Transverse colon (tissue), 4 donors: ENCODE data around the gene IFTAP. TPM values are rescaled to one million over a fixed set of nuclear protein-coding genes. Genes with fewer than 3 reads are reported as not detected.

Experiments
- DNase-seq: peaks from one replicate; pipeline ENCODE4 v3.0.0-alpha.2; 2019
- H3K27ac ChIP-seq, 4 donors: fragments of 200-600 bp; sonication (generic); 2 replicates each; pipeline ENCODE4 v1.5.1; 2016 to 2018; ENCODE audit warnings: inconsistent platforms in 4 of 4
- H3K27me3 ChIP-seq: fragments of 200-600 bp; sonication (generic); 2 replicates; pipeline ENCODE4 v1.5.1; 2017; ENCODE audit warnings: inconsistent platforms
- H3K36me3 ChIP-seq, 4 donors: fragments of 200-600 bp; sonication (generic); 2 replicates each; pipeline ENCODE4 v1.5.1; 2017 to 2019; ENCODE audit warnings: inconsistent platforms in 4 of 4
- H3K4me1 ChIP-seq, 4 donors: fragments of 200-600 bp; sonication (generic); 2 replicates each; pipeline ENCODE4 v1.5.1; 2017 to 2020; ENCODE audit warnings: inconsistent platforms in 4 of 4
- H3K4me3 ChIP-seq, 4 donors: fragments of 200-600 bp; sonication (generic); 1 replicate in 1 of 4; 2 replicates in 3 of 4; pipeline versions ENCODE4 v1.5.1 to v1.6.1; 2017 to 2019; ENCODE audit warnings: inconsistent platforms in 4 of 4
- H3K9me3 ChIP-seq, 2 donors: fragments of 200-600 bp; sonication (generic); 2 replicates each; pipeline ENCODE4 v1.5.1; 2017 to 2019; ENCODE audit warnings: inconsistent platforms in 2 of 2
- EP300 ChIP-seq: sonication (generic); formaldehyde crosslinking; IDR thresholded peaks from one replicate; pipeline ENCODE4 v1.6.1; 2017; ENCODE audit warnings: antibody characterized with exemption, low read depth
- POLR2A ChIP-seq: fragments of 450-650 bp; IDR thresholded peaks from one replicate; pipeline ENCODE4 v1.6.1; 2016; ENCODE audit warnings: antibody characterized with exemption, mild to moderate bottlenecking, moderate library complexity
- POLR2AphosphoS5 ChIP-seq, 3 donors: sonication (generic); formaldehyde crosslinking; IDR thresholded peaks; one replicate each; pipeline ENCODE4 v1.6.1; 2016; ENCODE audit warnings: antibody characterized with exemption in 3 of 3
- WGBS, 2 donors: methylation state at CpG; one replicate each; pipeline ENCODE4 v1.1.5; 2018; ENCODE audit warnings: low coverage in 1 of 2; 5-methylcytosine and 5-hydroxymethylcytosine counted together
- in situ Hi-C, 4 donors: fragments of 200-750 bp; cut with MboI; loops; one replicate each; pipeline versions ENCODE4 v1.15.0 to v1.15.1; 2017; ENCODE audit warnings: low sequenced_read_pairs in 3 of 4, low pct_ligation_motif_present in 1 of 4, low pct_unique_long_range_greater_than_20kb in 1 of 4
- intact Hi-C: fragments of 100-400 bp; cut with DNase I; formaldehyde crosslinking; loops from one replicate; pipeline ENCODE4 v1.15.1; 2023; ENCODE audit warnings: low total_unique reads
- total RNA-seq, 4 donors: library from RNA; depleted of rRNA; stranded (reverse); fragments of >200 nt; gene quantifications; one replicate each; pipeline ENCODE4 v1.1.0, GENCODE V29; 2016
- TF ChIP-seq, protein P1 (sequence below), 5 experiments: fragments of 200-600 bp in 3 of 5; fragments of 450-650 bp in 2 of 5; sonication (generic) in 3 of 5; IDR thresholded peaks; 1 replicate in 2 of 5; 2 replicates in 3 of 5; pipeline ENCODE4 v1.5.1; 2016 to 2017; ENCODE audit warnings: antibody characterized with exemption in 5 of 5, inconsistent platforms in 3 of 5, mild to moderate bottlenecking in 2 of 5, moderate library complexity in 1 of 5

IFTAP gene
- total RNA-seq, 4 donors from 2014 or later, result 11.5 to 76.3 (median 16.0) TPM

DNA sequence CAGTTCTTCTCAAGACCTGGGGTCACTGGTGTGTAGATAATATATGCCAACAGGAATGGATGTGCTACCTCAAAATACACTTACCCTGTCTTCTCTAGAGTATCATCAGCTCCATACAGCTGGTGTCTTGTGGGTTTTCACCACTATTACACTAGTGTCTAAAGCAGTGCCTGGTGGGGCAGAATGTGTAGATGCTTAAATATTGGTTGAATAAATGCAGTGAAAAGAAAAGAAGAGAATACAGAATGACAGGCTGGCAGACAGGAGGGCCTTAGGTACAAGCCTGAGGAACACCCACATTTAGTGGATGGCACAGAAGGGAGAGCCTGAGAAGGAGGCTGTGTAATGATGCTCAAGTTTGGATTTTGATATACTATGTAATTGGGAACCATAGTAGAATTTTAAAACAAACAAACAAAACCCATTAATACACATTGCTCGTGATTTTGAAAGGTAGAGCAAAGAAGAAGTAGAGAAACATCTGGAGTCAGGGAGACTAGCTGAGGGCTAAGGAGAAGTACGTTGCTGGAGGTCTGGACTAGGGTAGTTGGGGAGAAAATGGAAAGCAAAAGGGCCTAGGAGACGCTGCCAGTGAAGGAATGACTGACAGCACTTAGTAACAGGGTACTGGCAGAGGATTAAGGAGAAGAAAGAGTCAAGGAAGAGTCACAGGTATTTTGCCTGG lies 24.2 kb downstream of the IFTAP start:
- TF ChIP-seq EP300 (no peak), POLR2A (no peak), POLR2AphosphoS5 (IDR thresholded peaks at IDR 0.05) (no peak)
- TF ChIP-seq, protein P1, sequence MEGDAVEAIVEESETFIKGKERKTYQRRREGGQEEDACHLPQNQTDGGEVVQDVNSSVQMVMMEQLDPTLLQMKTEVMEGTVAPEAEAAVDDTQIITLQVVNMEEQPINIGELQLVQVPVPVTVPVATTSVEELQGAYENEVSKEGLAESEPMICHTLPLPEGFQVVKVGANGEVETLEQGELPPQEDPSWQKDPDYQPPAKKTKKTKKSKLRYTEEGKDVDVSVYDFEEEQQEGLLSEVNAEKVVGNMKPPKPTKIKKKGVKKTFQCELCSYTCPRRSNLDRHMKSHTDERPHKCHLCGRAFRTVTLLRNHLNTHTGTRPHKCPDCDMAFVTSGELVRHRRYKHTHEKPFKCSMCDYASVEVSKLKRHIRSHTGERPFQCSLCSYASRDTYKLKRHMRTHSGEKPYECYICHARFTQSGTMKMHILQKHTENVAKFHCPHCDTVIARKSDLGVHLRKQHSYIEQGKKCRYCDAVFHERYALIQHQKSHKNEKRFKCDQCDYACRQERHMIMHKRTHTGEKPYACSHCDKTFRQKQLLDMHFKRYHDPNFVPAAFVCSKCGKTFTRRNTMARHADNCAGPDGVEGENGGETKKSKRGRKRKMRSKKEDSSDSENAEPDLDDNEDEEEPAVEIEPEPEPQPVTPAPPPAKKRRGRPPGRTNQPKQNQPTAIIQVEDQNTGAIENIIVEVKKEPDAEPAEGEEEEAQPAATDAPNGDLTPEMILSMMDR (IDR thresholded peaks at IDR 0.05), result no peak
- DNase-seq, result no peak
- Histone ChIP-seq H3K27ac (no peak overlapping the region), H3K27me3 (no peaks in the 10 kb centered on the region), H3K36me3 (no peaks in the 10 kb centered on the region), H3K4me1 (peaks cover 0 to 15% (median 0%) of the 10 kb centered on the region in 4 donors), H3K9me3 (no peaks in the 10 kb centered on the region), H3K4me3 (no peak overlapping the region)
- WGBS, 2 donors, result 60 to 76% methylated on average over 3 of the region's 3 CpGs
- intact Hi-C loops (no loop called here), in situ Hi-C loops (no loop called here)

DNA sequence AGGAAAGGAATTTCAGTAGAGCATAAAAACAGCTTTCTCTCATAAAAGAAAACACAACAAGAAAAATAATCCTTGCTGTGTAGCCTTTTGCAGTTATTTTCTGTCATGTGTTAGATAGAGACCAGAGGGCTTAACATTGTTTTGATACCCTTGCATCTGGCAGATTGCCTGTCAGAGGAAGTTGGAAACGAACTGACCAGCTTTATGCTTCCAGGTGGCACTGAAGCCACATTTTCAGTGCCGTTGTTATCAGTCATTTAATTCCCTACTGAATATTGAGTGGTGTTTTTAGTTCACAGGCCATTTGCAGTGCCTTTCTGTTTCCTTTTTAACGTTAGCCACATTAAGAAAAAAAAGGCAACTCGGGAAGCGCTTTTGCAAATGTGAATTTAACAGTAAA lies 25.2 kb downstream of the IFTAP start:
- intact Hi-C loops, result no loop called here
- no peaks in the 10 kb centered on the region for H3K9me3 ChIP-seq
- H3K36me3 ChIP-seq, result no peaks in the 10 kb centered on the region
- 19 to 25% methylated on average over 5 of the region's 5 CpGs for WGBS, 2 donors
- DNase-seq, result no peak
- no peak for TF ChIP-seq POLR2A
- TF ChIP-seq, protein P1 (IDR thresholded peaks at IDR 0.05), result no peak
- TF ChIP-seq EP300, result no peak
- TF ChIP-seq POLR2AphosphoS5 (IDR thresholded peaks at IDR 0.05), result no peak
- H3K4me1 ChIP-seq, result peaks cover 0 to 15% (median 0%) of the 10 kb centered on the region in 4 donors
- in situ Hi-C loops, result no loop called here
- H3K27ac ChIP-seq, result peak overlapping the region in 1 of 4 donors; percentile 34
- H3K4me3 ChIP-seq, result peak overlapping the region in 1 of 4 donors; percentile 13
- H3K27me3 ChIP-seq, result no peaks in the 10 kb centered on the region

DNA sequence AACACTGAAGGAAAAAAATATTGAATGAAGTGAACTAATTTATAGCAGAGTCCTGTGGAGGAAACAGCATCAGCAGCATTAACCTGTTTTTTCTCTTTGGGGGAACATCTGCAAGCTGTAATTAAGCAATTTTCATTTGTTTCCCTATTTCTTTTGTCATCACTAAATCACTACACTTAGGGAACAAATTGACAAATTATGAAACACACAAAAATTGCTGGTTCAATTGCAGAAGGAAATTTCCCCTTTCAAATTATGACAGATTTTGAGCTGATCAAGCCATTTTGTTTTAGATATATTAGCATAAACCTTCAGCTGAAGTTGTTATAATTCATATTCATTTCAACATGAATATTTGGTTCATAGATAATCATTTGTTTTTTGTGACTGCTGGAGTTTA lies 25.9 kb downstream of the IFTAP start:
- no peak for DNase-seq
- no peaks in the 10 kb centered on the region for H3K9me3 ChIP-seq
- H3K4me1 ChIP-seq, result peaks cover 0 to 15% (median 0%) of the 10 kb centered on the region in 4 donors
- H3K27ac ChIP-seq, result no peak overlapping the region
- no peak overlapping the region for H3K4me3 ChIP-seq
- in situ Hi-C loops, result no loop called here
- TF ChIP-seq POLR2AphosphoS5 (IDR thresholded peaks at IDR 0.05), result no peak
- no peak for TF ChIP-seq EP300
- TF ChIP-seq, protein P1 (IDR thresholded peaks at IDR 0.05), result no peak
- TF ChIP-seq POLR2A, result no peak
- H3K27me3 ChIP-seq, result no peaks in the 10 kb centered on the region
- no peaks in the 10 kb centered on the region for H3K36me3 ChIP-seq
- intact Hi-C loops, result loop anchor here (10.0 kb wide), 1 partner anchor 1235 kb away; no protein-coding TSS in a partner anchor

DNA sequence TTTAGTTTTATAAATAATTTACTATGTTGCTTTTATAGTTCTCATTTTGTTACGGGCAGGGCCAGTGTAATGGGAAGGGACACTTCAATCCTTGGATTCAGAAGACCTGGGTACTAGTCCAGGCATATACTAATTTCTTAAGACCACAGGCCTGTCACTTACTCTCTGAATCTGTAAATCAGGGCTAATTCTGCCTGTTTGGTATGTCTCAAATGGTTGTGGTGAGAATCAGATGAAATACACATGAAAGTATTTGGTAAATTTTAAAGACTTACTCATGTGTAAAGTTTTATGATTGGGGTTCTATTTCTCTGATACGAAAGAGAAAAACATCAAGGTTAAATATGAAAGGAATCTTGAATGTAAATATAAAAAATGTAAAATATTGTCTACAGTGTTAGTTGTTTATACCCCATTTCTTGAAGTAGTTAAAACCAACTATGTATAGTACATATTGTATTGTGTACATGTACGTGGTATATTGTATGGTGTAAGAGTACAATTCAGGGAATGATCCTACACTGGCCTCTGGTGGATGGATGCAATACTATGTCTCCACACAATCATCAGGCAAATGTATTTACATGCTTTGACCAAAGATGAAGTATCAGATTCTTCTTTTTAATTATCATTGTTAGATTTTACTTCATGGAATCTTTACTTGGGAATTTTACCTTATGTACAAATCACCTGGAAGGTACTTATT lies 28.3 kb downstream of the IFTAP start:
- intact Hi-C loops, result loop anchor here (10.0 kb wide), 1 partner anchor 1232 kb away; no protein-coding TSS in a partner anchor
- no peaks in the 10 kb centered on the region for H3K36me3 ChIP-seq
- DNase-seq, result no peak
- TF ChIP-seq EP300 (no peak), POLR2AphosphoS5 (IDR thresholded peaks at IDR 0.05) (no peak), POLR2A (no peak)
- TF ChIP-seq, protein P1 (IDR thresholded peaks at IDR 0.05), result peak; percentile 39 to 49 (median 42)
- H3K27ac ChIP-seq, result no peak overlapping the region
- no peak overlapping the region for H3K4me3 ChIP-seq
- no peaks in the 10 kb centered on the region for H3K9me3 ChIP-seq
- 57 to 76% methylated on average over 3 of the region's 3 CpGs for WGBS, 2 donors
- H3K4me1 ChIP-seq, result peaks cover 0 to 15% (median 0%) of the 10 kb centered on the region in 4 donors
- in situ Hi-C loops, result no loop called here
- no peaks in the 10 kb centered on the region for H3K27me3 ChIP-seq
